H54 (cell line): ENCODE measurements around the gene BAIAP3.

ENCODE experiments used
- DNase-seq: peaks from one replicate; pipeline ENCODE4 v3.0.0; 2011; ENCODE audit warnings: low spot score, mixed read lengths; ENCODE audit not compliant: insufficient read length
- FAIRE-seq: peaks from 3 replicates; lab custom pipeline; 2011; peaks lifted over from hg19 to GRCh38; lab: Jason Lieb, UNC
- POLR2A ChIP-seq: IDR thresholded peaks from 2 replicates; pipeline ENCODE4 v1.6.1; 2011; ENCODE audit warnings: low read depth, mild to moderate bottlenecking, low read length

BAIAP3 gene

GRCh38 chr16:1330260-1330914, 3.1 kb upstream of the BAIAP3 start:
- DNase-seq (no peak), FAIRE-seq (no peak)
- TF ChIP-seq POLR2A = no peak

GRCh38 chr16:1330931-1331711, 2.3 kb upstream of the BAIAP3 start:
- no peak for DNase-seq
- no peak for TF ChIP-seq POLR2A
- FAIRE-seq = no peak

GRCh38 chr16:1331712-1332617, 1.5 kb upstream of the BAIAP3 start:
- FAIRE-seq (no peak), DNase-seq (peak; percentile 96)
- TF ChIP-seq POLR2A = no peak

- DNase-seq (no peak), FAIRE-seq (no peak)
- TF ChIP-seq POLR2A = no peak
Measured at GRCh38 chr16:1332618-1333148, 762 bp upstream of the BAIAP3 start.

- DNase-seq (no peak), FAIRE-seq (no peak)
- no peak for TF ChIP-seq POLR2A
Measured at GRCh38 chr16:1333854-1334700, 632 bp downstream of the BAIAP3 start.

- no peak for TF ChIP-seq POLR2A
- no peak for FAIRE-seq
Measured at GRCh38 chr16:1334739-1335138, 1.3 kb downstream of the BAIAP3 start.

GRCh38 chr16:1335211-1335971, 1.9 kb downstream of the BAIAP3 start:
- no peak for DNase-seq
- FAIRE-seq = no peak

More at GRCh38 chr16:1334739-1335138, 1.3 kb downstream of the BAIAP3 start:
- no peak for DNase-seq

GRCh38 chr16:1335996-1336395, 2.6 kb downstream of the BAIAP3 start:
- TF ChIP-seq POLR2A = no peak
- DNase-seq (no peak), FAIRE-seq (no peak)

More at GRCh38 chr16:1335211-1335971, 1.9 kb downstream of the BAIAP3 start:
- TF ChIP-seq POLR2A = no peak

GRCh38 chr16:1336619-1337018, 3.2 kb downstream of the BAIAP3 start:
- no peak for TF ChIP-seq POLR2A
- FAIRE-seq (no peak), DNase-seq (no peak)

- DNase-seq (no peak), FAIRE-seq (no peak)
- TF ChIP-seq POLR2A = no peak
Measured at GRCh38 chr16:1337486-1337885, 4.0 kb downstream of the BAIAP3 start.

- DNase-seq (no peak), FAIRE-seq (no peak)
- no peak for TF ChIP-seq POLR2A
Measured at GRCh38 chr16:1338119-1338730, 4.8 kb downstream of the BAIAP3 start.

GRCh38 chr16:1338855-1339675, 5.6 kb downstream of the BAIAP3 start:
- no peak for DNase-seq
- no peak for TF ChIP-seq POLR2A
- FAIRE-seq = no peak
